DMS79 treated with DMSO at 0.1 percent for 48 hours (cell line): ENCODE measurements around the gene RAB8A.
"Not testable (repeated sequence)": the region's sequence is repeated elsewhere in the genome, so short reads cannot be mapped to it uniquely, and the experiment has no call there.

Experiments
- DNase-seq: peaks from one replicate; lab custom pipeline; 2025; lab: John Stamatoyannopoulos, UW

The RAB8A gene

DNA sequence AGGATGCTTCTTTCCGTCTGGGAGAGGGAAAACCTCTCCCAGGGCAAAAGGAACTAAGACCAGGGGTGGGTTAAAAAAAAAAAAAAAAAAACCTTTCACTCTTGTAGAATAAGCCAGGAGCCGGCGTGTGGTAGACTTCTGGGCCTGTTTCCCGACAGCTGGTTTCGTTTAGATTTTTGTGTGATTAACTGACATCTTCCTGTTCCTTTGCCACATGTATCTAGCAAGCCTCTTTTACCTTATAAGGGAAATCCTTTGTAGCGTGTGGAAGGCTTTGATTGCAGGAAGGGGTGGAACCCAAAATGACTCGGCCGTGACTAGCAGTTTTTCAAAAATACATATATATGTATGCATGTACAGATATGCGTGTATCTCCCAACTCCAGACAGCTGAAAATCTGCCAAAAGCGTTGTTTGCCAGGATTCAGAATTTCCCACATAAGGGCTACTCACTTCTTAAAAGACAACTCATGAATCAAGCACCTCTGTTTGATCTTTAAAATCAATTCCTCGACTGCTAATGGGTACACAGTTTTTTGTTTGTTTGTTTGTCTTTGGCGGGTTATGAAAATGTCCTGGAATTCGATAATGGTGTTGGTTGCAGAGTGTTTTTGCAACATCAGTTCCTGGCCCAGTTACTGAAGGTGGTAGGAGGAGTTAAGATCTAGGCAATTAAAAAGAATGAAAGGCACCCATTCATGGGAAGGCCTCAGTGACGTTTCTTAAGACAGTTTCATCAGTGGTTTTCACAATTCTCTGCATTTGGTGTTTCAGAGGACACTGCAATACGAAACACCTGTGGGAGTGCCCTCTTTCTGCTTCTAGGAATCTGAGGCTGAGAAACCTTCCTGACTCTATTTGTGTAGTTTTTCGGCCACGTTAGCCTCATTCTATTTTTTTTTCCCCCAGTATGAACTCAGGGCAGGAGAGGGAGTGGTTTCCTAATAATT lies 32.7 kb upstream of the RAB8A start:
- DNase-seq = peak; percentile 15

- DNase-seq = no peak
Observed at GRCh38 chr19:16084067-16084685, 27.5 kb upstream of the RAB8A start.

DNA sequence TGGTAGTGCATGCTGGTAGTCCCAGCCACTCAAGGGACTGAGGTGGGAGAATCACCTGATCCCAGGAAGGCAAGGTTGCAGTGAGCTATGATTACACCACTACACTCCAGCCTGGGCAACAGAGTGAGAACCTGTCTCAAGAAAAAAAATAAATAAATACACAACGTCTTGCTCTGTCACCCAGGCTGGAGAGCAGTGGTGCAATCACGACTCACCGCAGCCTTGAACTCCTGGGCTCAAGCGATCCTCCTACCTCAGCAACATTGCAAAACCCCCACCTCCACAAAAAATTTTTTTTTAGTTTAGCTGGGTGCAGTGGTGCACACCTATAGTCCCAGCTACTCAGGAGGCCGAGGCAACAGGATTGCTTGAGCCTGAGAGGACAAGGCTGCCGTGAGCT lies 26.6 kb upstream of the RAB8A start:
- DNase-seq = no peak

- DNase-seq = not testable (repeated sequence)
Observed at GRCh38 chr19:16087404-16087803, 24.3 kb upstream of the RAB8A start.

GRCh38 chr19:16087940-16088339 lies 23.7 kb upstream of the RAB8A start:
- no peak for DNase-seq

- DNase-seq = no peak
Observed at GRCh38 chr19:16088351-16089009, 23.2 kb upstream of the RAB8A start.

- DNase-seq = no peak
Observed at GRCh38 chr19:16089010-16089846, 22.5 kb upstream of the RAB8A start.

- no peak for DNase-seq
Observed at GRCh38 chr19:16091546-16092475, 19.9 kb upstream of the RAB8A start.

DNA sequence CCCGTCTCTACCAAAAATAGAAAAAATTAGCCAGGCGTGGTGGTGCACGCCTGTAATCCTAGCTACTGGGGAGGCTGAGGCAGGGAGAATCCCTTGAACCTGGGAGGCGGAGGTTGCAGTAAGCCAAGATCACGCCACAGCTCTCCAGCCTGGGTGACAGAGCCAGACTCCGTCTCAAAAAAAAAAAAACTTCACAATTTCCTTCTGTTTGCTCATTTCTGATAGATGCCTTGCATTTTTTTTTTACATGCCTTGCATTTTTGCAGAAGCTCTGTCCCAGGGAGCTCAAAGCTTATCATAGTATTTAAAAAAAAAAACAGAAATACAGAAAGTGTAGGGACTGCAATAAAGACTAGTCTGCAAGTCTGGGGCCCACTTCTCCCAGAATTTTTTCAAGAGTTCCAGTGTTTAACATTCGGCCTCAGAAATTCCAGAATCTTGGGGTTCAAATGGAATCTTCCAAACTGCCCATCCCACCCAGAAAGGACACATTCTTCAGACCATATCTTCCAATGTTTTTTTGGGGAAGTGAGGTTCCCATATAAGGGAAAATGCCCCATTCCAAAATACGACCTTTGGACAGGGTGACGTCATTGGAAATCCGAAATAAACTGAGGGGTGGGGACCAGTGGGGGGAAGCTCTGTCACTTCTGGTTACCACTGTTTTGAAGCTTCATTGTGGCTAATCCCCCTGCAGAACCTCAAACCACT lies 17.2 kb upstream of the RAB8A start:
- no peak for DNase-seq

- DNase-seq = no peak
Observed at GRCh38 chr19:16095071-16095571, 16.6 kb upstream of the RAB8A start.

- DNase-seq = no peak
Observed at GRCh38 chr19:16096280-16096855, 15.3 kb upstream of the RAB8A start.

DNA sequence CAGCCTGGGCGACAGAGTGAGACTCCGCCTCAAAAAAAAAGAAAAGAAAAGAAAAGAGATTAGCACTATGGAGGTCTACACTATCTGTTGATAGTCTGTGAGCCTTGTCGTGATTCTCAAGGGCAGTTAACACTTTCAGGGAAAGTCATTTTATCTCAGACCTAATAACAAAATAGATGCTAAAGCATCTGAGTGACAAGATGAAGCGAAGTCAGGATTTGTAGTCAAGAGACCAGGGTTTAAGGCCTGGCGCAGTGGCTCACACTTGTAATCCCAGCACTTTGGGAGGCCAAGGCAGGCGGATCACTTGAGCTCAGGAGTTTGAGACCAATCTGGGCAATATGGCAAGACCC lies 13.3 kb upstream of the RAB8A start:
- DNase-seq = no peak

- DNase-seq = no peak
Observed at GRCh38 chr19:16098821-16099220, 12.9 kb upstream of the RAB8A start.

GRCh38 chr19:16099314-16099965 lies 12.2 kb upstream of the RAB8A start:
- DNase-seq = not testable (repeated sequence)

DNA sequence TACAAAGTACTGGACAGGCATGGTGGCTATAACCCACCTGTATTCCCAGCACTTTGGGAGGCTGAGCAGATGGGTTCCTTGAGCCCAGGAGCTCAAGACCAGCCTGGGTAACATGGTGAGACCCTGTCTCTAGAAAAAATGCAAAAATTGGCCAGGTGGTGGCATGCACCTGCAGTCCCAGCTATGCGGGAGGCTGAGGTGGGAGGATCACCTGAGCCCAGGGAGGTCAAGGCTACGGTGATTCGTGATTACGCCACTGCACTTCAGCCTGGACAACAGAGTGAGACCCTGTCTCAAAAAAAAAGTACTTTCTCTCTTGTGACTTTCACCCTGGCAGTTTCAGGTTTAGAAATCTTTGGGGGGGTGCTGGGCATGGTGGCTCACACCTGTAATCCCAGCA lies 11.2 kb upstream of the RAB8A start:
- no peak for DNase-seq

DNA sequence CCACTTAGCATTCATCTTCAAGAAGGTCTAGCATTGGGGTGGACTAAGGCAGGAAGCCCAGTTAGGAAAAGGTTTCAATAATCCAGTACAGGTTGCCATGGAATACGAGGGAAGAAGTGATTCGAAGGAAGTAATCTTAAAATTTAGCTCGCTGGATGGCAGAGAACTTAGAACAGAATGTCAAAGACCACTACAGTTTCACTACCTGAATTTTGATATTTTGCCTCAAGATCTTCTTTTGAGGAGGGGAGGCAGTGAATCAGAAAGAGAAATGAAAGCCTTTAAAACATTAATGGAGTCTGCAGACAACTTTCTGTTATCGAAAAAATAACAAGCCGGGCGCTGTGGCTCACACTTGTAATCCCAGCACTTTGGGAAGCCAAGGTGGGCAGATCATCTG lies 7.0 kb upstream of the RAB8A start:
- DNase-seq = no peak

- DNase-seq = no peak
Observed at GRCh38 chr19:16106121-16106520, 5.6 kb upstream of the RAB8A start.

DNA sequence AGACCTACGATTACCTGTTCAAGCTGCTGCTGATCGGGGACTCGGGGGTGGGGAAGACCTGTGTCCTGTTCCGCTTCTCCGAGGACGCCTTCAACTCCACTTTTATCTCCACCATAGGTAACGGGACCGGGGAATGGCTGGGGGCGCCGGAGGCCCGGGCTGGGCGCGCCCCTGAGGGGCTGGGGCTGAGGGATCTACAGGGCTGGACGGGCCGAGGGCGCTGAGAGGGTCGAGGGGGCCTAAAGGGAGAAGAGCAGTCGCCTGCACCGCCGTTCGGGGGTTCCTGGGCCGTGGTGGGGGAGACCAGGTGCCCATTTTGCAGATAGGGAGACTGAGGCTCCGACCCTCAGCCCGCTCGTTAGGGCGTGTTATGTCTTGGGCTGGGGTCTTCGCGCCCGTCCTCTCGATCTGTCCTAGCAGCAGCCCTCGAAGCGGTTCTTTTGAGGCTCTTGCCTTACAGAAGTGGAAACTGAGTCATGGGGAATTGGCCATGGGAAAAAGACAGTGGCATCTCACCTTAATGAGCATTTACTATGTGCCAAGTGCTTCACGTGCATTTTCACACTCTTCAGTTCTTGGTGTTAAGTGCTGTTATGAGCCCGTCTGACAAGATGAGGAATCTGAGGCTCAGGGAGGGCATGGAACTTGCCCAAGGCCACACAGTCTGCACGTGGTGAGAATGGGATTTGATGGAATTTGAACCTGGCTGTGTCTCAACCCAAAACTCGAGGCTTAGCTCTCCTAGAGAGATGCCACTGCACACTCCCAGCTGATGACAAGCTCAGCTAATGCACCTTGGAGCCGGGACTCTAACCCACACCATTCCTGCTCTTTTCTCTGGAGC lies 442 bp downstream of the RAB8A start:
- no peak for DNase-seq
